C4-2B (cell line): ENCODE data around the gene UBP1.

Experiments used
- CTCF ChIP-seq: fragments of 450-650 bp; conservative IDR thresholded peaks from 2 replicates; pipeline ENCODE4 v1.5.1; 2017; ENCODE audit warnings: mild to moderate bottlenecking
- ZFX ChIP-seq: fragments of 450-650 bp; IDR thresholded peaks from 2 replicates; pipeline ENCODE4 v1.6.1; 2017

GRCh38 chr3:33433843-33434242 is 6.4 kb downstream of the UBP1 start:
- TF ChIP-seq CTCF (no peak), ZFX (no peak)
